NCI-H1105 treated with DMSO at 0.1 percent for 48 hours (cell line): ENCODE measurements around the gene SGSM2.
A peak's percentile ranks its signal among the peaks of the same experiment; 100 is the strongest.

Source experiments
- DNase-seq: peaks from one replicate; lab custom pipeline; 2025; lab: John Stamatoyannopoulos, UW

Gene SGSM2

DNA sequence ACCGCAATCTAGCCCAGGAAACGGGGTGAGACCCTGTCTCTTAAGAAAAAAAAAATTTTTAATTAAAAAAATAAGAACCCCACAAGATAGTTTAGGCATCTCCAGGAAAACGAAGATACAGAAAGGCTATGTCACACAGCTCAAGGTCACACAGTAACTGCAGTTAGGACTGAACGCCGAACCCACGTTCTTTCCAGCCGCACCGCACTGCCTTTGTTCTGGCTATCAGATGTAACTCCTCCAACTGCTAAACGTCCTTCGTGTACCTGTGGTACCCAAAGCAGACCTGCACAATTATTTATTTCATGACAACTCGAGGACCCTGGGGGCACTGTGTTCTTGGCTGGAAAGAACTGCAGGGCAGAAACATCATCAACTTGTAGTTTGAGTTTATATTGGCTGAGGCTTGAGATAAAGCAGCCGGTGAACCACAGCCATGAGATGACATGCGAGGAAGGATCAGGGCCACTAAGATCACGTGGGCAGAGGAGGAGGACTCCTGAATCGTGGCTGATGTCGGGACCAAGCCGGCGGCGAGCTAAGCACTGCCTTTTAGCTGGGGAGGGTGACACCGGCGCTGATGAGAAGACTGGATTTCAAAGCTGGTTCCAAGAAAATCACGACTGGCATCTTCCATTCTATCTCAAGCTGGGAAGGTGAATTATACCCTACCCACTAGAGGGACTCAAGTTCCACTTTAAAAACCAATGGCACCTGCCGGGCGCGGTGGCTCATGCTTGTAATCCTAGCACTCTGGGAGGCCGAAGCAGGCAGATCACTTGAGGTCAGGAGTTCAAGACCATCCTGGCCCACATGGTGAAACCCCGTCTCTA lies 84.2 kb downstream of the SGSM2 start:
- peak; percentile 13 for DNase-seq

DNA sequence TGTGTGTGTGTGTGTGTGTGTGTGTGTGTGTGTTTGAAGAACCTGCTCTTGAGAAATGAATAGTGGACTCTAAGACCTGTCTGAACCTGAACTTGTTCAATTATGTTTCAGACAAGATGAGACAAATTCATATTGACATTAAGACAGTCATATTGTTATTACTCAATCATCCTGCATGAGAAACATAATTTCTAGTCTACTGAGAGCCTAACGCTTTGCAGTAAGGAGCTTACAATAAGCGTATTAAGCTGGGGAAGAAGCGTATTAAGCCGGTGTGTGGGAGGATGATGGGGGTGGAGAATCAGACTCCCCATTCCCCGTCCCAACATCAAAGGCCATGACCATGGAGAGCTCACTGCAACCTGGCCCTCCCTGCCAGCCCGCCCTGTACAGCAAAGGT lies 86.0 kb downstream of the SGSM2 start:
- DNase-seq = peak; percentile 48

DNA sequence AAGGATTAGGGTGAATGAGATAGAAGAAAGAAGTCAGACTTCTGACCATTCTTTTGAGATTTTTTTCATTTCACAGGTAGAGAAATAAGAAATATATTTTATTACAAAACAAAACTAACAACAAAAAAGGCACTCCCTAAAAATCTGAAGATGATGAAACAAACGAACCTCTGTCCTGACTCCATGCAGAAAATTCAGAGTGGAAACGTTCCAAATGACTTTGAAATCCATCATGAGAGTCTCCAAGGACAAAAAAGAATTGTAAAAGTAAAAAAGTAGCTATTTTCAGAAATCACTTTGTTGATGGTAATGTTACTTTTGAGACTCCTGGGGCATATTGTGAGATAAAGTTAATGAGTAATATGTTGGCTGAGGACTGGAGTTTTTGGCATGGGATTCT lies 89.9 kb downstream of the SGSM2 start:
- no peak for DNase-seq

DNA sequence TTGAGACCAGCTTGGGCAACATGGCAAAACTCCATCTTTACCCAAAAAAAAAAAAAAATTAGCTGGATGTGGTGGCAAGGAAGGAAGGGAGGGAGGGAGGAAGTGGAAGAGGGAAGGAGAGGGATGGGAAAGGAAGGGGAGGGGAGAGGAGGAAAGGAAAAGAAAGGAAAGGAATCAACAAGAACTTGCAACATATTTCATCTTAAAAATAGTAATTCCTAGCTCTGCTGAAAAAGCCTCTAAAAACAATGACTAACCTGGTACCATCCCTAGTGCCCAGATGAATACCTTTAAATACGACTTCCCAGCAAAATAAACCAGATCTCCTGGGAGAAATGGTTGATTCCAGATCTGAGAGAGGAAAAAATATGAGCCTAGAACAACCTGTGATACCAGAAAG lies 90.6 kb downstream of the SGSM2 start:
- no peak for DNase-seq
